SK-N-SH treated with all-trans-retinoic acid at 6 μM for 48 hours (cell line): ENCODE results near the gene LOX.

ENCODE experiments used
- ATAC-seq: fragments of 200-7000 bp; cut with Tn5 transposase; 3 replicates; pipeline ENCODE4 v1.9.1; 2020; ENCODE audit warnings: mild to moderate bottlenecking, moderate library complexity
- ARNTL ChIP-seq: fragments of 450-650 bp; formaldehyde crosslinking; IDR thresholded peaks from 2 replicates; pipeline ENCODE4 v1.5.0; 2020; ENCODE audit warnings: low read depth, mild to moderate bottlenecking, moderate library complexity, borderline replicate concordance
- CSDC2 ChIP-seq: fragments of 250-450 bp; sonication (Bioruptor Pico); IDR thresholded peaks from 2 replicates; pipeline ENCODE4 v1.5.0; 2020; ENCODE audit warnings: mild to moderate bottlenecking, moderate library complexity
- ESRRG ChIP-seq: fragments of 250-450 bp; sonication (Bioruptor Pico); IDR thresholded peaks from 2 replicates; pipeline ENCODE4 v1.6.1; 2021; ENCODE audit warnings: mild to moderate bottlenecking
- GLIS3 ChIP-seq: fragments of 250-450 bp; sonication (Bioruptor Pico); IDR thresholded peaks from 2 replicates; pipeline ENCODE4 v1.5.0; 2020; ENCODE audit warnings: mild to moderate bottlenecking, moderate library complexity
- ISL1 ChIP-seq: fragments of 250-450 bp; sonication (Bioruptor Pico); IDR thresholded peaks from 2 replicates; pipeline ENCODE4 v2.1.2; 2022; ENCODE audit warnings: mild to moderate bottlenecking, moderate library complexity
- OSR1 ChIP-seq: fragments of 250-450 bp; sonication (Bioruptor Pico); IDR thresholded peaks from 2 replicates; pipeline ENCODE4 v1.8.0; 2022; ENCODE audit warnings: moderate library complexity, mild to moderate bottlenecking, inconsistent platforms
- PPARA ChIP-seq: fragments of 250-450 bp; sonication (Bioruptor Pico); IDR thresholded peaks from 2 replicates; pipeline ENCODE4 v1.5.0; 2020; ENCODE audit warnings: mild to moderate bottlenecking, borderline replicate concordance
- RARB ChIP-seq: fragments of 250-450 bp; sonication (Bioruptor Pico); IDR thresholded peaks from 2 replicates; pipeline ENCODE4 v1.8.0; 2021; ENCODE audit warnings: mild to moderate bottlenecking, moderate library complexity
- TCF4 ChIP-seq: fragments of 250-450 bp; sonication (Bioruptor Pico); IDR thresholded peaks from 2 replicates; pipeline ENCODE4 v1.8.0; 2021; ENCODE audit warnings: mild to moderate bottlenecking, moderate library complexity, borderline replicate concordance
- TOX ChIP-seq: fragments of 250-450 bp; sonication (Bioruptor Pico); IDR thresholded peaks from 2 replicates; pipeline ENCODE4 v1.8.0; 2021; ENCODE audit warnings: mild to moderate bottlenecking, moderate library complexity, borderline replicate concordance
- ZFP3 ChIP-seq: fragments of 250-450 bp; sonication (Bioruptor Pico); IDR thresholded peaks from 2 replicates; pipeline ENCODE4 v1.5.0; 2020; ENCODE audit warnings: mild to moderate bottlenecking, moderate library complexity
- ZFP30 ChIP-seq: fragments of 450-650 bp; formaldehyde crosslinking; IDR thresholded peaks from 2 replicates; pipeline ENCODE4 v1.5.0; 2022; ENCODE audit warnings: mild to moderate bottlenecking, moderate library complexity
- ZNF565 ChIP-seq: fragments of 450-650 bp; formaldehyde crosslinking; conservative IDR thresholded peaks from 2 replicates; pipeline ENCODE4 v1.5.0; 2020; ENCODE audit warnings: low read depth, mild to moderate bottlenecking, moderate library complexity
- ZNF70 ChIP-seq: fragments of 450-650 bp; formaldehyde crosslinking; IDR thresholded peaks from 2 replicates; pipeline ENCODE4 v1.5.0; 2020; ENCODE audit warnings: mild to moderate bottlenecking, moderate library complexity
- ZNF8 ChIP-seq: fragments of 450-650 bp; formaldehyde crosslinking; IDR thresholded peaks from 2 replicates; pipeline ENCODE4 v1.5.0; 2020; ENCODE audit warnings: mild to moderate bottlenecking, moderate library complexity
- TF ChIP-seq, protein P1 (sequence below): fragments of 250-450 bp; sonication (Bioruptor Pico); IDR thresholded peaks from 2 replicates; pipeline ENCODE4 v1.5.1; 2020; ENCODE audit warnings: low read depth, mild to moderate bottlenecking, moderate library complexity
- TF ChIP-seq, protein P2 (sequence below): fragments of 250-450 bp; sonication (Bioruptor Pico); IDR thresholded peaks from 2 replicates; pipeline ENCODE4 v1.8.0; 2021; ENCODE audit warnings: low read depth, mild to moderate bottlenecking, moderate library complexity, borderline replicate concordance
- TF ChIP-seq, protein P3 (sequence below): fragments of 250-450 bp; sonication (Bioruptor Pico); IDR thresholded peaks from 2 replicates; pipeline ENCODE4 v1.5.1; 2021; ENCODE audit warnings: mild to moderate bottlenecking, moderate library complexity
- TF ChIP-seq, protein P4 (sequence below): fragments of 250-450 bp; sonication (Bioruptor Pico); IDR thresholded peaks from 2 replicates; pipeline ENCODE4 v1.5.0; 2020; ENCODE audit warnings: mild to moderate bottlenecking, moderate library complexity

LOX gene

DNA sequence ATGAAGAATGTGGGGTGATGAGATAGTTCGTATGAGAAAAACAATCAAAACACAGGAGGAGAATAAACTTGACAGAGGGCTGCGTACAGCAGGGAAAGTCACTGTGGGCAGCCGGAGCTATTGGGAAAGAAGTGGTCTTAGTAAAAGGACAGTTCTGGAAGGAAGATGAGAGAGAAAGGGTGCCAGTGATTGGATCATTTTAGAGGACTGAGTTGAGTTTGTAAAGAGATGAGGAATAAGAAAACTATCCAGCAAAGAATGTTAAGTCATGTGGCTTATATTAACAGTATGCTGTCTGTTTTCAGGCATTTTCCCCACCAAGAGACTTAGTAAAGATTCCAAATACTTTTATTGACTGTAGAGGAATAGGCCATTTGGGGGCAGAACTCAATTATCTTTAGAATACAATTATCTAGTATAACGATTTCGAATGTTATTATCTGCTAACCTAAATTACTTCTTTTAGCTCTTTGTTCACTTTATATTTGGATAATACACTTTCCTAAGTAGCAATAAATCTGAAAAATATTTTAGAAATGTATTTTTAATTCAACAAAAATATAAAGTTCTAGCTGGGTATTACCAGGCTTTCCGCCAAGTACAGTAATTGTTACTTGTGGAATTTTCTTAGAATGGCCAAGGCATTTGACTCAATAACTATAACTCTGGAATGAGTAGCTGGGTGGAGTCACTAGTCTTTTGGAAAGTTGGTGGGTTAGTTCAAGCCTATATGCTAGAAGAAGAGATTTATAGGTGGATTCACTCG is 15.5 kb upstream of the LOX start:
- TF ChIP-seq, protein P1, sequence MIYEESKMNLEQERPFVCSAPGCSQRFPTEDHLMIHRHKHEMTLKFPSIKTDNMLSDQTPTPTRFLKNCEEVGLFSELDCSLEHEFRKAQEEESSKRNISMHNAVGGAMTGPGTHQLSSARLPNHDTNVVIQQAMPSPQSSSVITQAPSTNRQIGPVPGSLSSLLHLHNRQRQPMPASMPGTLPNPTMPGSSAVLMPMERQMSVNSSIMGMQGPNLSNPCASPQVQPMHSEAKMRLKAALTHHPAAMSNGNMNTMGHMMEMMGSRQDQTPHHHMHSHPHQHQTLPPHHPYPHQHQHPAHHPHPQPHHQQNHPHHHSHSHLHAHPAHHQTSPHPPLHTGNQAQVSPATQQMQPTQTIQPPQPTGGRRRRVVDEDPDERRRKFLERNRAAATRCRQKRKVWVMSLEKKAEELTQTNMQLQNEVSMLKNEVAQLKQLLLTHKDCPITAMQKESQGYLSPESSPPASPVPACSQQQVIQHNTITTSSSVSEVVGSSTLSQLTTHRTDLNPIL (CRISPR knock-in tag): no peak; the same call in 1 of the 2 replicates
- TF ChIP-seq ISL1 (CRISPR knock-in tag) (peak; percentile 89), TOX (CRISPR knock-in tag) (no peak), RARB (CRISPR knock-in tag) (no peak), PPARA (no peak), ZNF8 (CRISPR knock-in tag) (no peak)
- ATAC-seq: peak; percentile 96

DNA sequence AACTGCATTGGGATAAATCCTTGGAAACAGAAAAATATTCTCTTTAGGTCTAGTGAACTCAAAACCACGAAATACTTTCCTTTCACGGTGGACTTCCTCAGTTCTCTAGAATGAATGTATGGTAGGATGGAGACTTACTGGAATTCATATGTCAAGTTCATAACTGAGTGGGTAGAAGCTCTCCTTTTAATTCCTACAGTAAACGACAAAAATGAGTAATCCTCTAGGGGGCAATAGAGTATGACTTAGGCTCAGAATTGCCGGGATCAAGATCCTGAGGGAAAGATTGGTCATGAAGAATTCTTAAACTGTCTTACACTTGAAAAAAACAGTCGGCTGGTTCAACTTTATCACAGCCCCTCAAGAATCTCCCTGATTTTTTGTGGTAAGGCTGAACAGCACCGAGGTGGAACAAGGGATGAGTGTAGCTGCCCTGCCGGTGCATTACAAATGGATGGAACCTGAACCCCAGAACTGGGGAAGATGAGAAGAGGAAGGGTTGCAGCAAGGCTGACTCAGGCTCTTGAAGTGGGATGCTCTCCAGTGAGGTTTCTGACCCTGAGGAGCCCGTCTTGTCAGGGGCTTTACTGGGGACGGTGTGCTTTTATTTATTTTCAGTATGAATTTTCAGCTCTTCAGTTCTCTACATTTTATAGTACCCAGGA is 14.0 kb upstream of the LOX start:
- peak; percentile 58 for ATAC-seq
- TF ChIP-seq OSR1 (CRISPR knock-in tag) (no peak), ZNF70 (CRISPR knock-in tag) (no peak), CSDC2 (CRISPR knock-in tag) (no peak), RARB (CRISPR knock-in tag) (no peak), ZFP3 (CRISPR knock-in tag) (no peak), TOX (CRISPR knock-in tag) (no peak), ESRRG (no peak), ISL1 (CRISPR knock-in tag) (no peak), ARNTL (no peak), TCF4 (CRISPR knock-in tag) (no peak), PPARA (no peak), GLIS3 (no peak), ZNF565 (CRISPR knock-in tag) (no peak), ZFP30 (CRISPR knock-in tag) (no peak)
- TF ChIP-seq, protein P2, sequence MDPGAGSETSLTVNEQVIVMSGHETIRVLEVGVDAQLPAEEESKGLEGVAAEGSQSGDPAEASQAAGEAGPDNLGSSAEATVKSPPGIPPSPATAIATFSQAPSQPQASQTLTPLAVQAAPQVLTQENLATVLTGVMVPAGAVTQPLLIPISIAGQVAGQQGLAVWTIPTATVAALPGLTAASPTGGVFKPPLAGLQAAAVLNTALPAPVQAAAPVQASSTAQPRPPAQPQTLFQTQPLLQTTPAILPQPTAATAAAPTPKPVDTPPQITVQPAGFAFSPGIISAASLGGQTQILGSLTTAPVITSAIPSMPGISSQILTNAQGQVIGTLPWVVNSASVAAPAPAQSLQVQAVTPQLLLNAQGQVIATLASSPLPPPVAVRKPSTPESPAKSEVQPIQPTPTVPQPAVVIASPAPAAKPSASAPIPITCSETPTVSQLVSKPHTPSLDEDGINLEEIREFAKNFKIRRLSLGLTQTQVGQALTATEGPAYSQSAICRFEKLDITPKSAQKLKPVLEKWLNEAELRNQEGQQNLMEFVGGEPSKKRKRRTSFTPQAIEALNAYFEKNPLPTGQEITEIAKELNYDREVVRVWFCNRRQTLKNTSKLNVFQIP (CRISPR knock-in tag): no peak
- TF ChIP-seq, protein P3, sequence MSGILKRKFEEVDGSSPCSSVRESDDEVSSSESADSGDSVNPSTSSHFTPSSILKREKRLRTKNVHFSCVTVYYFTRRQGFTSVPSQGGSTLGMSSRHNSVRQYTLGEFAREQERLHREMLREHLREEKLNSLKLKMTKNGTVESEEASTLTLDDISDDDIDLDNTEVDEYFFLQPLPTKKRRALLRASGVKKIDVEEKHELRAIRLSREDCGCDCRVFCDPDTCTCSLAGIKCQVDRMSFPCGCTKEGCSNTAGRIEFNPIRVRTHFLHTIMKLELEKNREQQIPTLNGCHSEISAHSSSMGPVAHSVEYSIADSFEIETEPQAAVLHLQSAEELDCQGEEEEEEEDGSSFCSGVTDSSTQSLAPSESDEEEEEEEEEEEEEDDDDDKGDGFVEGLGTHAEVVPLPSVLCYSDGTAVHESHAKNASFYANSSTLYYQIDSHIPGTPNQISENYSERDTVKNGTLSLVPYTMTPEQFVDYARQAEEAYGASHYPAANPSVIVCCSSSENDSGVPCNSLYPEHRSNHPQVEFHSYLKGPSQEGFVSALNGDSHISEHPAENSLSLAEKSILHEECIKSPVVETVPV (CRISPR knock-in tag): no peak
- TF ChIP-seq, protein P4, sequence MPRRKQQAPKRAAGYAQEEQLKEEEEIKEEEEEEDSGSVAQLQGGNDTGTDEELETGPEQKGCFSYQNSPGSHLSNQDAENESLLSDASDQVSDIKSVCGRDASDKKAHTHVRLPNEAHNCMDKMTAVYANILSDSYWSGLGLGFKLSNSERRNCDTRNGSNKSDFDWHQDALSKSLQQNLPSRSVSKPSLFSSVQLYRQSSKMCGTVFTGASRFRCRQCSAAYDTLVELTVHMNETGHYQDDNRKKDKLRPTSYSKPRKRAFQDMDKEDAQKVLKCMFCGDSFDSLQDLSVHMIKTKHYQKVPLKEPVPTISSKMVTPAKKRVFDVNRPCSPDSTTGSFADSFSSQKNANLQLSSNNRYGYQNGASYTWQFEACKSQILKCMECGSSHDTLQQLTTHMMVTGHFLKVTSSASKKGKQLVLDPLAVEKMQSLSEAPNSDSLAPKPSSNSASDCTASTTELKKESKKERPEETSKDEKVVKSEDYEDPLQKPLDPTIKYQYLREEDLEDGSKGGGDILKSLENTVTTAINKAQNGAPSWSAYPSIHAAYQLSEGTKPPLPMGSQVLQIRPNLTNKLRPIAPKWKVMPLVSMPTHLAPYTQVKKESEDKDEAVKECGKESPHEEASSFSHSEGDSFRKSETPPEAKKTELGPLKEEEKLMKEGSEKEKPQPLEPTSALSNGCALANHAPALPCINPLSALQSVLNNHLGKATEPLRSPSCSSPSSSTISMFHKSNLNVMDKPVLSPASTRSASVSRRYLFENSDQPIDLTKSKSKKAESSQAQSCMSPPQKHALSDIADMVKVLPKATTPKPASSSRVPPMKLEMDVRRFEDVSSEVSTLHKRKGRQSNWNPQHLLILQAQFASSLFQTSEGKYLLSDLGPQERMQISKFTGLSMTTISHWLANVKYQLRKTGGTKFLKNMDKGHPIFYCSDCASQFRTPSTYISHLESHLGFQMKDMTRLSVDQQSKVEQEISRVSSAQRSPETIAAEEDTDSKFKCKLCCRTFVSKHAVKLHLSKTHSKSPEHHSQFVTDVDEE (CRISPR knock-in tag): no peak
- TF ChIP-seq, protein P1 (CRISPR knock-in tag): no peak
